NCI-H748 treated with DMSO at 0.1 percent for 48 hours (cell line): ENCODE data around the gene RRAS.

Source experiments
- DNase-seq: peaks from one replicate; lab custom pipeline; 2025; lab: John Stamatoyannopoulos, UW

Gene RRAS

GRCh38 chr19:49677231-49677900, 37.4 kb upstream of the RRAS start, which contains the start of gene PRMT1:
TSS of gene PRMT1 (plus strand) at chr19:49677271. CDS start at chr19:49677281, 10 bp downstream.
- DNase-seq, result no peak

- DNase-seq, result peak; percentile 100
Measured at GRCh38 chr19:49676784-49677230, 36.9 kb upstream of the RRAS start.

GRCh38 chr19:49676136-49676783, 36.3 kb upstream of the RRAS start:
- peak; percentile 96 for DNase-seq

GRCh38 chr19:49672131-49672919, 32.4 kb upstream of the RRAS start:
- peak; percentile 94 for DNase-seq

- no peak for DNase-seq
Measured at GRCh38 chr19:49669516-49669915, 29.6 kb upstream of the RRAS start.

GRCh38 chr19:49667473-49667872, 27.5 kb upstream of the RRAS start:
- DNase-seq, result no peak

- no peak for DNase-seq
Measured at GRCh38 chr19:49666120-49666444, 26.1 kb upstream of the RRAS start.

- peak; percentile 97 for DNase-seq
Measured at GRCh38 chr19:49665351-49666119, 25.6 kb upstream of the RRAS start, which contains the start of the genes BCL2L12 and IRF3. TSS of gene BCL2L12 (plus strand) at chr19:49665933. CDS start at chr19:49666693, 760 bp downstream. TSS of gene IRF3 (minus strand) at chr19:49665857. CDS start at chr19:49664838, 1,019 bp downstream.

- peak; percentile 47 for DNase-seq
Measured at GRCh38 chr19:49665036-49665350, 25.1 kb upstream of the RRAS start.

- peak; percentile 79 for DNase-seq
Measured at GRCh38 chr19:49664171-49665035, 24.5 kb upstream of the RRAS start.

GRCh38 chr19:49663224-49663623, 23.3 kb upstream of the RRAS start:
- DNase-seq, result no peak

- no peak for DNase-seq
Measured at GRCh38 chr19:49662011-49662410, 22.1 kb upstream of the RRAS start.

- DNase-seq, result no peak
Measured at GRCh38 chr19:49660338-49660961, 20.5 kb upstream of the RRAS start.

GRCh38 chr19:49658566-49659442, 18.9 kb upstream of the RRAS start:
- DNase-seq, result no peak

GRCh38 chr19:49658139-49658517, 18.2 kb upstream of the RRAS start:
- no peak for DNase-seq

GRCh38 chr19:49657493-49658138, 17.7 kb upstream of the RRAS start:
- DNase-seq, result no peak

GRCh38 chr19:49656456-49657109, 16.6 kb upstream of the RRAS start:
- DNase-seq, result no peak

GRCh38 chr19:49655570-49656455, 15.9 kb upstream of the RRAS start:
- DNase-seq, result no peak
